ENCODE measurements around the gene SFXN5.

DNA sequence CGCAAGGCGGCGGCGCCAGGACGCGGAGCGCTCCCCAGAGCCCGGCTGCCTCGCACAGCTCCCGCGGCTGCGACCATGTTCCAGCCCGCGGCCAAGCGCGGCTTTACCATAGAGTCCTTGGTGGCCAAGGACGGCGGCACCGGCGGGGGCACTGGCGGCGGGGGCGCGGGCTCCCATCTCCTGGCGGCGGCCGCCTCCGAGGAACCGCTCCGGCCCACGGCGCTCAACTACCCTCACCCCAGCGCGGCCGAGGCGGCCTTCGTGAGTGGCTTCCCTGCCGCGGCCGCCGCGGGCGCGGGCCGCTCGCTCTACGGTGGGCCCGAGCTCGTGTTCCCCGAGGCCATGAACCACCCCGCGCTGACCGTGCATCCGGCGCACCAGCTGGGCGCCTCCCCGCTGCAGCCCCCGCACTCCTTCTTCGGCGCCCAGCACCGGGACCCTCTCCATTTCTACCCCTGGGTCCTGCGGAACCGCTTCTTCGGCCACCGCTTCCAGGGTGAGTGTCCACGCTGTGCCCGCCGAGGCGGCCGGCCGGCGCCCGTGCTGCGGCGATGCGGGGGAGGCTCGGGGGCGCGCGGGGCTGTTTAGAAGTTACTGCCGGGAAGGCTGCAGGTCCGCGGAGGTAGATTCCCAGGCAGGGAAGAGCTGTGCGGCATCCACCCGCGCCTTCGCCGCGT, 153.5 kb downstream of the SFXN5 start:
- TF ChIP-seq, protein P1, sequence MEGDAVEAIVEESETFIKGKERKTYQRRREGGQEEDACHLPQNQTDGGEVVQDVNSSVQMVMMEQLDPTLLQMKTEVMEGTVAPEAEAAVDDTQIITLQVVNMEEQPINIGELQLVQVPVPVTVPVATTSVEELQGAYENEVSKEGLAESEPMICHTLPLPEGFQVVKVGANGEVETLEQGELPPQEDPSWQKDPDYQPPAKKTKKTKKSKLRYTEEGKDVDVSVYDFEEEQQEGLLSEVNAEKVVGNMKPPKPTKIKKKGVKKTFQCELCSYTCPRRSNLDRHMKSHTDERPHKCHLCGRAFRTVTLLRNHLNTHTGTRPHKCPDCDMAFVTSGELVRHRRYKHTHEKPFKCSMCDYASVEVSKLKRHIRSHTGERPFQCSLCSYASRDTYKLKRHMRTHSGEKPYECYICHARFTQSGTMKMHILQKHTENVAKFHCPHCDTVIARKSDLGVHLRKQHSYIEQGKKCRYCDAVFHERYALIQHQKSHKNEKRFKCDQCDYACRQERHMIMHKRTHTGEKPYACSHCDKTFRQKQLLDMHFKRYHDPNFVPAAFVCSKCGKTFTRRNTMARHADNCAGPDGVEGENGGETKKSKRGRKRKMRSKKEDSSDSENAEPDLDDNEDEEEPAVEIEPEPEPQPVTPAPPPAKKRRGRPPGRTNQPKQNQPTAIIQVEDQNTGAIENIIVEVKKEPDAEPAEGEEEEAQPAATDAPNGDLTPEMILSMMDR (IDR thresholded peaks at IDR 0.05; ENCODE audit: insufficient read depth, low read length, poor library complexity, severe bottlenecking), result no peak
- no peak for TF ChIP-seq EZH2phosphoT487 (conservative IDR thresholded peaks at IDR 0.05; ENCODE audit: low read length)
